Measurements from ENCODE around the gene KLHL36. TPM values are rescaled to one million over a fixed set of nuclear protein-coding genes. Genes with fewer than 3 reads are reported as not detected.

KLHL36 gene
- total and polyA plus RNA-seq, 3 donors from 2014 or later = 75.1 to 129 (median 113) TPM

DNA sequence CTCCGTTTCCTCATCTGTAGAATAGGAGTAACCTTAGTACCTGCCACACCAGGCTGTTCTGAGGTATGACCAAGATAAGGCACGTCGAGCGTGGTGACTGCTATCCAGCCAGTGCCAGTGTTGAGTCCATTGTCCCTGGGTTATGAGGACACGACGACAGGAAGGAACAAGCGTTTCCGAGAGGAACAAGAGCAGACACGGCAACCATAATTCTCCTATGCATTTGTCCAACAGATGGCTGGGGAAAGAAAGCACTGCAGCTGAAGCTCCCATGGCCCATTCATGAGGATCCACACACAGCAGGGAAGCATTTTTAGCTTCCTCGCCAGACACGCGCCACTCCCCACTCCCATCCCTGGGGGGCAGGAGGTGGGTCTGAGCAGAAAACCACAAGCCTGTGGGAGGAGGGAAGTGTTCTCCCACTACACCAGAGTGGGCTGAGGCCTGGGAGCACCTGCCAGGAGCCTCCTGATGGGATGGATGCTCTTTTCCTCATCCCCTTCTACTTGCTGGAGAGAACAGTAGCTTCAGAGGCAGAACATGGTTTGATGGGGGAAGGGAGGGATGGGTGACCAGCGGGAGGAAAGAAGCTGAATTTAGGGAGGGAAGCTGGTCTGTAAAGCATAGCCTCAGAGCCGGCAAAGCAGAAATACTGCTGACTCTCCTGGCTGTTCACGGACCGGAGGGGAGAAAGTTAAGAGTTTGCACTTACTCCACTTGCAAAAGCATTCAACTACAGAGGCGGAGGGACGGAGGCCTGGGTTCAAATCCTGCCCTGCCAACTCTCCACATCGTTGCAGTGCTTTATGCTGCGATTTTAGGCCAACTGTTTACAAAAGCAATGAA, 33.1 kb upstream of the KLHL36 start:
- Histone ChIP-seq H3K4me3 (no peak overlapping the region), H3K27ac (no peak overlapping the region), H3K36me3 (ENCODE audit: low read depth, missing control alignments) (no peaks in the 10 kb centered on the region), H3K4me1 (peaks cover 33% of the 10 kb centered on the region), H3K9me3 (no peaks in the 10 kb centered on the region), H3K27me3 (no peaks in the 10 kb centered on the region)
- 86 to 87% methylated on average over 17 to 20 of the region's 20 CpGs for WGBS, 2 donors
- TF ChIP-seq POLR2A (IDR thresholded peaks at IDR 0.05) = no peak
- TF ChIP-seq, protein P1, sequence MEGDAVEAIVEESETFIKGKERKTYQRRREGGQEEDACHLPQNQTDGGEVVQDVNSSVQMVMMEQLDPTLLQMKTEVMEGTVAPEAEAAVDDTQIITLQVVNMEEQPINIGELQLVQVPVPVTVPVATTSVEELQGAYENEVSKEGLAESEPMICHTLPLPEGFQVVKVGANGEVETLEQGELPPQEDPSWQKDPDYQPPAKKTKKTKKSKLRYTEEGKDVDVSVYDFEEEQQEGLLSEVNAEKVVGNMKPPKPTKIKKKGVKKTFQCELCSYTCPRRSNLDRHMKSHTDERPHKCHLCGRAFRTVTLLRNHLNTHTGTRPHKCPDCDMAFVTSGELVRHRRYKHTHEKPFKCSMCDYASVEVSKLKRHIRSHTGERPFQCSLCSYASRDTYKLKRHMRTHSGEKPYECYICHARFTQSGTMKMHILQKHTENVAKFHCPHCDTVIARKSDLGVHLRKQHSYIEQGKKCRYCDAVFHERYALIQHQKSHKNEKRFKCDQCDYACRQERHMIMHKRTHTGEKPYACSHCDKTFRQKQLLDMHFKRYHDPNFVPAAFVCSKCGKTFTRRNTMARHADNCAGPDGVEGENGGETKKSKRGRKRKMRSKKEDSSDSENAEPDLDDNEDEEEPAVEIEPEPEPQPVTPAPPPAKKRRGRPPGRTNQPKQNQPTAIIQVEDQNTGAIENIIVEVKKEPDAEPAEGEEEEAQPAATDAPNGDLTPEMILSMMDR (IDR thresholded peaks at IDR 0.05) = no peak
- no peak for DNase-seq
- intact Hi-C loops (cut with DNase I; ENCODE audit: low total_unique reads) = no loop called here

DNA sequence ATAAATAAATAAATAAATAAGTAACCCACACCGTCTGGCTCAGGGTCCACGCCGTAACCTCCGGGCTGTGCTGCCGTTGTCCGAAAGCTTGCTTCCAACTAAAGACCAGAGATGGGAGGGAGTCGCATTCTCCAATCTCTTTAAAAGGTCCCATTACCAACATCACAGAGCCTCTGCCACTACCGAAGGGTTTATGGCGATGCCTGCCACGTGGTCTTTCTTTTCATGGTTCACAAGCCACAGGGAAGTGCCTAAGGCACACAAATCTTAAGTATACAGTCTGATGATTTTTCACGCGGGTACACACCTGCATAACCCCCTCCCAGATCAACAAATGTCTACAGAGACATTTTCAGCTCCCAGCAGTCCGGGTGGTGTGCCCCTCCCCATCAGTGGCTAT, 31.8 kb upstream of the KLHL36 start:
- Histone ChIP-seq H3K4me3 (peak overlapping the region; percentile 63 to 74), H3K27me3 (no peaks in the 10 kb centered on the region), H3K27ac (no peak overlapping the region), H3K36me3 (ENCODE audit: low read depth, missing control alignments) (no peaks in the 10 kb centered on the region), H3K4me1 (peaks cover 30% of the 10 kb centered on the region), H3K9me3 (no peaks in the 10 kb centered on the region)
- no peak for DNase-seq
- WGBS, 2 donors = 42 to 54% methylated on average over 13 of the region's 13 CpGs
- TF ChIP-seq POLR2A (IDR thresholded peaks at IDR 0.05) = no peak
- TF ChIP-seq, protein P1 (IDR thresholded peaks at IDR 0.05) = no peak
- intact Hi-C loops (cut with DNase I; ENCODE audit: low total_unique reads) = no loop called here

DNA sequence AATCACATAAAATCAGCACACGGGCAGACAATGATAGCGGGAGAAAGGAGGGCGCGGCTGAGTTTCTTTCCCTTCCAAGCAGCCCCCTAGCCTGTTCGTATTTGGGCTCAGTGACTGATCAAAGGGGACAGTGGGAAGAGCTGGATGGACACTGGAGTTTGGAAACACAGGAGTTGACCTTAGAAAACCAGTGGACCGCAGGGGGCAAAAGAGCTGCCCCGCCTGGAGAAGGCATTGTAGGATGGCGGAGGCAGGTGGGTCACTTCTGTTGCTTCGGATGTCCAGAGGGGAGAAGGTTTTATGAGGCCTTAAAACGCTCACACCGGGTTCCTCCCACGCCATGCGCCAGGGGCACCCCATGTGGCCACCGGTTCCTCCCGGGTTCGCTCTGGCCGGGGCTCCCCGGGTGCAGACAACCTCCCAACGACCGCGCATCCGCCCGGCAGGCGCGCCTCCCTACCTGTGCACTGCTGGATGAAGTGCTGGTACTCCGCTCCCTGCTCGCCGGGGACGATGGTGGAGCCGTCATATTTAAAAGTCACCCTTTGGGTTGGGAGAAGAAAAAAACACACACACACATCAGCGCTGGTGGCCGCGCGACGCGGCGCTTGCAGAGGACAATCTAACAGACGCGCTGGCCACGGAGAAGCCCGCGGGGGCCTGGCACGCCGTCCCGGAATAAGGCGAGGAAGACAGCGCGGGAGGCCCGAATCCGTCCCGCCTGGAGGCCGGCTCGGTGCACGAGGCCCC, 31.1 kb upstream of the KLHL36 start:
- peak overlapping the region; percentile 63 to 74 for H3K4me3 ChIP-seq
- intact Hi-C loops (cut with DNase I; ENCODE audit: low total_unique reads) = no loop called here
- DNase-seq = no peak
- peaks cover 27% of the 10 kb centered on the region for H3K4me1 ChIP-seq
- no peak for TF ChIP-seq POLR2A (IDR thresholded peaks at IDR 0.05)
- TF ChIP-seq, protein P1 (IDR thresholded peaks at IDR 0.05) = no peak
- 5 to 11% methylated on average over 44 to 53 of the region's 54 CpGs for WGBS, 2 donors
- no peaks in the 10 kb centered on the region for H3K27me3 ChIP-seq
- H3K36me3 ChIP-seq (ENCODE audit: low read depth, missing control alignments) = no peaks in the 10 kb centered on the region
- H3K9me3 ChIP-seq = no peaks in the 10 kb centered on the region
- peak overlapping the region in 1 of 2 donors; percentile 70 for H3K27ac ChIP-seq

DNA sequence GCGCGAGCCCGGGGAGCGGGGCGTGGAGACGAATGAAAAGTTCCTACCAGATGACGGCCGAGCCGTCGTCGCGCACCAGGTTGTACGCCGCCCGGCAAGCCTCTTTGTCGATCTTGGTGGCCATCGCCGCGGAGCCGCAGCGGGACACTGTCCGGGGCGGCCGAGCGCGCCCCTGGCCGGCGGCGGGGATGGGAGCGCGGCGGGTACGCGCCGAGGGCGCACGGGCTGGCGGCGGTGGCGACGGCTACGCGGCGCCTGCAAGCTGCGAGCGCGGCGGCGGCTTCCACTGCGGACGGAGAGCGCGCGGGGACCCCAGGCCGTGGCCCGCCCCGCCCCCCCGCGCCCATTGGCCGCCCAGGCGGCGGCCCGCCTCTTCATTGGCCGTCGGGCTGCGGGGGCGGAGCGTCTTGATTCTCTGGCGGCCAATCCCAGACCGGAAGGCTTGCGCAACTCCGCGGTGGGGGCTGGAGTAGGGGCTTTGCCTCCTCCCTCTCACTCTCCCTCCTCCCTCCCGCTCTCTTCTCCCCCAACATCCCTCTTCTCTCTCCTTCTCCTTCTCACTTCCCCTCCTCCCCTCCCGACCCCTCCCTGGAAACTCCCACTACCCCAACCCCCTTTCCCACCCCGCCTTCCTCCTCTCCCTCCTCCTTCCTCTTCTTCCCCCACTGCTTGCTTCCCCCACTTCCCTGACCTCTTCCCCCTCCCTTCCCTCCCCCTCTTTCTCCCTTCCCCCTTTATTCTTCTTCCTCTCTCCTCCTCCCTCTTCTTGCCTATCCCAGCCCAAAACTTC, 30.3 kb upstream of the KLHL36 start, which contains the start of gene COTL1:
Gene COTL1, minus strand, starts transcription at position 288 of the 790 bp plus-strand sequence. Its CDS starts 164 bp downstream, at position 124.
- no peaks in the 10 kb centered on the region for H3K27me3 ChIP-seq
- no peaks in the 10 kb centered on the region for H3K36me3 ChIP-seq (ENCODE audit: low read depth, missing control alignments)
- H3K4me1 ChIP-seq = peaks cover 25% of the 10 kb centered on the region
- H3K4me3 ChIP-seq = peak within 1 kb of the TSS; percentile 63 to 74
- intact Hi-C loops (cut with DNase I; ENCODE audit: low total_unique reads) = no loop called here
- TF ChIP-seq POLR2A (IDR thresholded peaks at IDR 0.05) = no peak
- TF ChIP-seq, protein P1 (IDR thresholded peaks at IDR 0.05) = no peak
- 1% methylated on average over 33 to 51 of the region's 76 CpGs for WGBS, 2 donors
- H3K27ac ChIP-seq = peak within 1 kb of the TSS in 1 of 2 donors; percentile 70
- H3K9me3 ChIP-seq = no peaks in the 10 kb centered on the region
- DNase-seq = peak; percentile 97

Measured in testis (tissue), 3 donors.